Naive thymus-derived CD4-positive, alpha-beta T cell (primary cell): ENCODE results near the gene ZKSCAN8. TPM values are rescaled to one million over a fixed set of nuclear protein-coding genes. Genes with fewer than 3 reads are reported as not detected.
"Not testable (repeated sequence)": the region's sequence is repeated elsewhere in the genome, so short reads cannot be mapped to it uniquely, and the experiment has no call there.

Experiments used
- ATAC-seq: fragments of 150-1000 bp; cut with Tn5 transposase; 2 replicates; pipeline ENCODE4 v1.10.0; 2021; ENCODE audit warnings: mild to moderate bottlenecking, moderate library complexity
- CTCF ChIA-PET: fragments of 350-600 bp; sonication (Branson Sonifier 250); formaldehyde crosslinking; loops from one replicate; lab custom pipeline; 2021; ENCODE audit warnings: antibody characterized with exemption; lab: Charles Lee
- POLR2A ChIA-PET: fragments of 350-600 bp; sonication (Branson Sonifier 250); formaldehyde crosslinking; loops from one replicate; lab custom pipeline; 2021; ENCODE audit warnings: antibody characterized with exemption, inconsistent platforms; lab: Charles Lee
- DNase-seq, 9 donors: peaks; one replicate each; pipeline versions ENCODE4 v3.0.0 to v3.0.0-alpha.2; 2020 to 2022; ENCODE audit warnings: mixed read lengths in 1 of 9
- H3K27ac ChIP-seq: one replicate; pipeline ENCODE4 v1.7.0; 2013; ENCODE audit warnings: mild to moderate bottlenecking, low read depth, low read length, moderate library complexity
- H3K27me3 ChIP-seq, 2 donors: one replicate each; pipeline ENCODE4 v1.7.0; 2013; ENCODE audit warnings: low read length in 2 of 2, mild to moderate bottlenecking in 2 of 2, moderate library complexity in 2 of 2; ENCODE audit not compliant: control insufficient read depth in 2 of 2, insufficient read depth in 2 of 2
- H3K36me3 ChIP-seq, 3 experiments: 1 replicate in 2 of 3; 2 replicates in 1 of 3; pipeline ENCODE4 v1.7.0; 2013; ENCODE audit warnings: low read length in 3 of 3, mild to moderate bottlenecking in 3 of 3, moderate library complexity in 1 of 3; ENCODE audit not compliant: insufficient read depth in 3 of 3, control insufficient read depth in 2 of 3
- H3K4me1 ChIP-seq, 2 donors: one replicate each; pipeline ENCODE4 v1.7.0; 2013; ENCODE audit warnings: low read length in 2 of 2, mild to moderate bottlenecking in 2 of 2, moderate library complexity in 1 of 2; ENCODE audit not compliant: control insufficient read depth in 2 of 2, insufficient read depth in 2 of 2
- H3K4me3 ChIP-seq: 2 replicates; pipeline ENCODE4 v1.7.0; 2013; ENCODE audit warnings: mild to moderate bottlenecking, low read length
- H3K9me3 ChIP-seq, 3 experiments: 1 replicate in 2 of 3; 2 replicates in 1 of 3; pipeline ENCODE4 v1.7.0; 2013; ENCODE audit warnings: low read length in 3 of 3; ENCODE audit not compliant: control insufficient read depth in 2 of 3
- H3K27ac Mint-ChIP-seq, 9 donors: one replicate each; pipeline ENCODE4 v1.8.0; 2020 to 2022; ENCODE audit warnings: mixed read lengths in 9 of 9, mild to moderate bottlenecking in 8 of 9, moderate library complexity in 5 of 9, inconsistent platforms in 2 of 9
- H3K27me3 Mint-ChIP-seq, 5 donors: one replicate each; pipeline ENCODE4 v1.8.0; 2021 to 2022; ENCODE audit warnings: mixed read lengths in 5 of 5, mild to moderate bottlenecking in 1 of 5
- H3K36me3 Mint-ChIP-seq, 5 donors: one replicate each; pipeline ENCODE4 v1.8.0; 2020 to 2022; ENCODE audit warnings: mixed read lengths in 5 of 5, mild to moderate bottlenecking in 3 of 5, inconsistent platforms in 1 of 5
- H3K4me1 Mint-ChIP-seq, 7 donors: one replicate each; pipeline ENCODE4 v1.8.0; 2020 to 2022; ENCODE audit warnings: mixed read lengths in 7 of 7, mild to moderate bottlenecking in 3 of 7, inconsistent platforms in 1 of 7
- H3K4me3 Mint-ChIP-seq, 10 donors: one replicate each; pipeline ENCODE4 v1.8.0; 2020 to 2022; ENCODE audit warnings: mild to moderate bottlenecking in 10 of 10, mixed read lengths in 10 of 10, moderate library complexity in 6 of 10, inconsistent platforms in 2 of 10
- H3K9me3 Mint-ChIP-seq, 11 donors: one replicate each; pipeline ENCODE4 v1.8.0; 2020 to 2022; ENCODE audit warnings: mixed read lengths in 11 of 11, mild to moderate bottlenecking in 4 of 11, inconsistent platforms in 1 of 11, moderate library complexity in 1 of 11
- intact Hi-C, 2 donors: fragments of 100-400 bp; cut with micrococcal nuclease; formaldehyde crosslinking; loops; one replicate each; pipeline ENCODE4 v1.15.1; 2023
- polyA plus RNA-seq, 2 donors: library from polyadenylated mRNA; unstranded; fragments of 300-500 nt; fragmentation: Illumina TruSeq; gene quantifications; one replicate each; pipeline ENCODE4 v1.2.3, GENCODE V29; 2021
- total RNA-seq, 6 experiments: library from RNA in 5 of 6; stranded (reverse) in 5 of 6; gene quantifications; 1 replicate in 5 of 6; 2 replicates in 1 of 6; pipeline ENCODE4 v1.2.3 and lab custom pipeline; 2021 to 2026

Gene ZKSCAN8
- total RNA-seq: 10 to 100 TPM; 23.8 to 46.7 (median 25.7) TPM
- polyA plus RNA-seq: 1 to 10 TPM in 1 of 2 donors, under 1 TPM in 1; 0.52 to 3.3 TPM
- total RNA-seq (lab: John Stamatoyannopoulos, UW): 48.3 reads per million, percentile 70 among the genes with 10 or more reads in this experiment

DNA sequence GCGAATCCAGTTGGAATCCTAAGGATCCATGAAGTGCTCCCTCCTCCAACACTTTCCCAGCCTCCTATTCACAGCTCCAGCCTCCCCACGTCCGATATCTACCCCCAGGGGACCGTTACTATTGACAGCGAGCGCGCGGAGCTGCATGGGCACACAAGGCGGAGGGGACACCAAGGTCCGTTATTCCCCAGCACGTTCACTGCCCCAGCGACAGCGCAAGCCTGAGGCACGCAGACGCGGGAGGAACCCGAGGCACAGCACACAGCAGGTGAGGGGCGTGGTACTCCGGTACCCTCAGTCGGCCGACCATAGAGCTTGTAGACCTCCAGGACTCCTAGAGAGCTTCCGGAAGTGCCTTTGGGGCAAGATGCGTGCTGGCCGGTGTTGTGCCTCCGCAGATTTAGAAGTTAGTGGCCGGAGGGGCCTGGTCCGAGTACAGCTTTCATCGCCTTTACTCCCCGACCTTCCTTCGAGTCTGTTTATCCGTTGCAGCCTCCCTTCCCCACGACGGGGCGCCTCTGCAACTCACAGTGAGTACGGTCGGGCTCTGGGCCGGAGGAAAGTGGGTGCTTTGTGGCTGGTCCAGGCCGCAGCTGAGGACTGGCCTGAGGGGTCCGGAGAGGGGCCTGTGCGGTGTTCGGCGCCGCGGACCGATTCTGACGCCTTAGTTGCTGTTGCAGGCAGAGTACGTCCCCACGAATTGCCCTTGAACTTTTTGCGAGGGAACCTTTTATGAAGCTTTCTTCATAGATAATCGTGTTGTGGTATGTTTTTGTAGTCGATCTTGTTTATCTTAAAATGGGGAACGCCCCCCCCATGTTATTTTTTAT is at the start of gene ZKSCAN8:
ZKSCAN8 (plus strand) TSS at position 384 of the 830 bp plus-strand sequence. CDS start 6,525 bp downstream, outside the sequence.
- CTCF ChIA-PET: interaction anchor here (0.8 to 1.8 kb wide), 8 partner anchors 12 to 217 kb away, joined by 3 to 6 read pairs (median 4); partner anchors contain the start of genes ZKSCAN3 and ZSCAN26
- Histone ChIP-seq H3K9me3 (no peaks in the 10 kb centered on the region), H3K36me3 (peaks cover 0 to 9% (median 0%) of the 10 kb centered on the region in 3 experiments), H3K4me3 (peak within 1 kb of the TSS; percentile 85), H3K4me1 (peaks cover 19 to 36% of the 10 kb centered on the region in 2 donors), H3K27me3 (no peaks in the 10 kb centered on the region), H3K27ac (peak within 1 kb of the TSS; percentile 75)
- peak; percentile 50 to 80 (median 71) for DNase-seq
- POLR2A ChIA-PET: interaction anchor here (0.6 to 6.4 kb wide), 19 partner anchors 10 to 304 kb away, joined by 3 to 75 read pairs (median 5); partner anchors contain the start of genes ZKSCAN4, ZSCAN16, ZSCAN26 and ZSCAN31
- peaks cover 4 to 25% (median 22%) of the 10 kb centered on the region in 5 donors for H3K36me3 Mint-ChIP-seq
- H3K9me3 Mint-ChIP-seq: no peaks in the 10 kb centered on the region
- H3K4me1 Mint-ChIP-seq: peaks cover 27 to 80% (median 71%) of the 10 kb centered on the region in 7 donors
- H3K27ac Mint-ChIP-seq: peak within 1 kb of the TSS; percentile 90 to 100 (median 93)
- no peaks in the 10 kb centered on the region for H3K27me3 Mint-ChIP-seq
- intact Hi-C loops: loop anchor here (1.0 to 10.0 kb wide), 14 partner anchors 17 to 967 kb away; partner anchors contain the start of genes ZKSCAN4 (in 2 of the 2), ZSCAN16 (in 2 of the 2), ZSCAN23 (in 2 of the 2) and ZKSCAN3 (in 1 of the 2)
- peak within 1 kb of the TSS; percentile 94 to 99 (median 98) for H3K4me3 Mint-ChIP-seq
- peak; percentile 87 for ATAC-seq

DNA sequence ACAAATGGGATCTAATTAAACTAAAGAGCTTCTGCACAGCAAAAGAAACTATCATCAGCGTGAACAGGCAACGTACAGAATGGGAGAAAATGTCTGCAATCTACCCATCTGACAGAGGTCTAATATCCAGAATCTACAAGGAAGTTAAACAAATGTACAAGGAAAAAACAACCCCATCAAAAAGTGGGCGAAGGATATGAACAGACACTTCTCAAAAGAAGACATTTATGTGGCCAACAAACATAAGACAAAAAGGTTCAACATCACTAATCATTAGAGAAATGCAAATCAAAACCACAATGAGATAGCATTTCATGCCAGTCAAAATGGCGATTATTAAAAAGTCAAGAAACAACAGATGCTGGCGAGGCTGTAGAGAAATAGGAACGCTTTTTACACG is 39.5 kb upstream of the ZKSCAN8 start:
- DNase-seq, H3K27me3 ChIP-seq, H3K4me1 ChIP-seq, ATAC-seq, H3K36me3 ChIP-seq, H3K4me3 Mint-ChIP-seq, POLR2A ChIA-PET, H3K9me3 ChIP-seq, H3K4me3 ChIP-seq, H3K36me3 Mint-ChIP-seq, CTCF ChIA-PET, H3K27ac Mint-ChIP-seq, H3K27ac ChIP-seq: not testable (repeated sequence)
- H3K4me1 Mint-ChIP-seq: peaks cover 6 to 19% (median 9%) of the 10 kb centered on the region in 7 donors
- peaks cover 0 to 26% (median 16%) of the 10 kb centered on the region in 5 donors for H3K27me3 Mint-ChIP-seq
- H3K9me3 Mint-ChIP-seq: peaks cover 0 to 22% (median 3%) of the 10 kb centered on the region in 11 donors
- intact Hi-C loops: loop anchor here in 1 of 2 donors (10.0 kb wide), 1 partner anchor 197 kb away; no protein-coding TSS in a partner anchor

DNA sequence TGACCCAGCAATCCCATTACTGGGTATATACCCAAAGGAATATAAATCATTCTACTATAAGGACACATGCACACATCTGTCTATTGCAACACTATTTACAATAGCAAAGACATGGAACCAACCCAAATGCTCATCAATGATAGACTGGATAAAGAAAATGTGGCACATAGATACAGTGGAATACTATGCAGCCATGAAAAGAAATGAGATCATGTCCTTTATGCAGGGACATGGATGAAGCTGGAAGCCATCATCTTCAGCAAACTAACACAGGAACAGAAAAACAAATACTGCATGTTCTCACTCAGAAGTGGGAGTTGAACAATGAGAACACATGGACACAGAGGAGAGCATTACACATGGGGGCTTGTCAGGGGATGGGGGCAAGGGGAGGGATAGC is 39.0 kb upstream of the ZKSCAN8 start:
- Mint-ChIP-seq H3K4me3 (peak overlapping the region in 5 of 10 donors; percentile 22 to 61 (median 45)), H3K9me3 (peaks cover 0 to 22% (median 2%) of the 10 kb centered on the region in 11 donors), H3K27me3 (peaks cover 0 to 26% (median 16%) of the 10 kb centered on the region in 5 donors), H3K4me1 (peaks cover 6 to 19% (median 9%) of the 10 kb centered on the region in 7 donors)
- H3K27ac ChIP-seq, H3K9me3 ChIP-seq, CTCF ChIA-PET, DNase-seq, H3K27me3 ChIP-seq, H3K36me3 ChIP-seq, H3K36me3 Mint-ChIP-seq, ATAC-seq, H3K27ac Mint-ChIP-seq, H3K4me1 ChIP-seq, H3K4me3 ChIP-seq: not testable (repeated sequence)
- POLR2A ChIA-PET: interaction anchor here (1.5 kb wide), 1 partner anchor 173 kb away, joined by 3 read pairs; no protein-coding TSS in a partner anchor
- intact Hi-C loops: loop anchor here in 1 of 2 donors (10.0 kb wide), 1 partner anchor 198 kb away; no protein-coding TSS in a partner anchor

- POLR2A ChIA-PET: interaction anchor here (0.5 to 2.5 kb wide), 15 partner anchors 10 to 252 kb away, joined by 3 to 19 read pairs (median 4); partner anchors contain the start of genes ZKSCAN4, ZKSCAN8, ZNF165 and ZSCAN16
- Histone ChIP-seq H3K4me1 (peaks cover 0 to 7% of the 10 kb centered on the region in 2 donors), H3K9me3 (no peaks in the 10 kb centered on the region), H3K27ac (peak overlapping the region; percentile 76), H3K36me3 (no peaks in the 10 kb centered on the region), H3K27me3 (no peaks in the 10 kb centered on the region), H3K4me3 (peak overlapping the region; percentile 79)
- peak overlapping the region; percentile 86 to 95 (median 92) for H3K4me3 Mint-ChIP-seq
- peaks cover 0 to 26% (median 16%) of the 10 kb centered on the region in 5 donors for H3K27me3 Mint-ChIP-seq
- peaks cover 0 to 3% (median 0%) of the 10 kb centered on the region in 5 donors for H3K36me3 Mint-ChIP-seq
- CTCF ChIA-PET: interaction anchor here (0.6 to 1.2 kb wide), 8 partner anchors 9 to 251 kb away, joined by 3 to 7 read pairs (median 4); partner anchors contain the start of genes ZSCAN16 and ZSCAN26
- H3K4me1 Mint-ChIP-seq: peaks cover 6 to 19% (median 9%) of the 10 kb centered on the region in 7 donors
- H3K9me3 Mint-ChIP-seq: peaks cover 0 to 20% (median 0%) of the 10 kb centered on the region in 11 donors
- ATAC-seq: peak; percentile 99
- peak; percentile 68 to 82 (median 79) for DNase-seq
- peak overlapping the region; percentile 76 to 96 (median 94) for H3K27ac Mint-ChIP-seq
- intact Hi-C loops: loop anchor here (1.0 to 10.0 kb wide), 11 partner anchors 20 to 339 kb away; partner anchors contain the start of genes ZKSCAN4 (in 1 of the 2), ZKSCAN8 (in 1 of the 2), ZSCAN16 (in 1 of the 2) and ZSCAN23 (in 1 of the 2)
Measured at GRCh38 chr6:28104392-28105244, 37.1 kb upstream of the ZKSCAN8 start.

- Histone ChIP-seq H3K4me3 (peak overlapping the region; percentile 79), H3K27ac (peak overlapping the region; percentile 76), H3K9me3 (no peaks in the 10 kb centered on the region), H3K4me1 (peaks cover 0 to 7% of the 10 kb centered on the region in 2 donors), H3K36me3 (no peaks in the 10 kb centered on the region), H3K27me3 (no peaks in the 10 kb centered on the region)
- ATAC-seq (peak; percentile 1), DNase-seq (no peak)
- intact Hi-C loops: loop anchor here in 1 of 2 donors (10.0 kb wide), 1 partner anchor 200 kb away; no protein-coding TSS in a partner anchor
- ChIA-PET POLR2A (interaction anchor here (0.5 to 2.5 kb wide), 11 partner anchors 10 to 251 kb away, joined by 3 to 19 read pairs (median 4); partner anchors contain the start of genes ZKSCAN4, ZKSCAN8, ZSCAN16 and ZSCAN26), CTCF (interaction anchor here (0.6 to 1.2 kb wide), 8 partner anchors 8 to 251 kb away, joined by 3 to 7 read pairs (median 4); partner anchors contain the start of genes ZSCAN16 and ZSCAN26)
- H3K4me3 Mint-ChIP-seq: peak overlapping the region; percentile 86 to 95 (median 92)
- peak overlapping the region; percentile 65 to 96 (median 88) for H3K27ac Mint-ChIP-seq
- H3K27me3 Mint-ChIP-seq: peaks cover 0 to 22% (median 11%) of the 10 kb centered on the region in 5 donors
- H3K36me3 Mint-ChIP-seq: peaks cover 0 to 3% (median 0%) of the 10 kb centered on the region in 5 donors
- H3K4me1 Mint-ChIP-seq: peaks cover 6 to 19% (median 9%) of the 10 kb centered on the region in 7 donors
- peaks cover 0 to 16% (median 0%) of the 10 kb centered on the region in 11 donors for H3K9me3 Mint-ChIP-seq
Measured at GRCh38 chr6:28105245-28105639, 36.4 kb upstream of the ZKSCAN8 start.
